ENCODE data around the gene SPRED1. TPM values are rescaled to one million over a fixed set of nuclear protein-coding genes. Genes with fewer than 3 reads are reported as not detected.

The SPRED1 gene
- total and polyA plus RNA-seq, 10 of the 15 experiments (the other 5 are each of a cell fraction or from before 2014, with no cell fraction given): 0.08 to 2.6 (median 0.22) TPM

GRCh38 chr15:38362355-38362754 is 109.7 kb downstream of the SPRED1 start:
- ChIA-PET SMC1A (ENCODE audit: uncharacterized antibody, unreplicated experiment) (no interaction called here), CTCF (interaction anchor here (0.6 to 3.0 kb wide), 3 partner anchors 31 to 380 kb away, joined by 3 to 9 read pairs (median 3); no protein-coding TSS in a partner anchor), POLR2A (no interaction called here), RAD21 (ENCODE audit: unreplicated experiment) (no interaction called here)
- no TSS peak for BruUV-seq (replicated peaks)
- in situ Hi-C loops (cut with MboI): no loop called here
- FAIRE-seq: no peak
- Histone ChIP-seq H4K20me1 (ENCODE audit: control insufficient read depth, insufficient read depth) (no peaks in the 10 kb centered on the region), H3K27me3 (replicated peaks in 1 of 2; ENCODE audit: control insufficient read depth in 2 of 2, insufficient read depth in 2 of 2, low read length in 1 of 2) (no peaks in the 10 kb centered on the region), H3K79me2 (ENCODE audit: control insufficient read depth, insufficient read depth, low read length) (no peaks in the 10 kb centered on the region), H3K27ac (ENCODE audit: control insufficient read depth, insufficient read depth) (no peak overlapping the region), H3K4me3 (no peak overlapping the region), H2AFZ (ENCODE audit: control insufficient read depth, low read depth, low read length) (no peak overlapping the region), H3K9me3 (replicated peaks; ENCODE audit: control insufficient read depth, insufficient read depth, low read length) (no peaks in the 10 kb centered on the region), H3K36me3 (ENCODE audit: control insufficient read depth in 2 of 2, insufficient read depth in 2 of 2, low read length in 1 of 2) (no peaks in the 10 kb centered on the region), H3K4me1 (ENCODE audit: control insufficient read depth, insufficient read depth, low read length) (no peaks in the 10 kb centered on the region), H3K4me2 (ENCODE audit: control insufficient read depth, insufficient read depth) (no peak overlapping the region), H3K9ac (ENCODE audit: control insufficient read depth, insufficient read depth, low read length) (no peak overlapping the region)
- intact Hi-C loops (cut with micrococcal nuclease; ENCODE audit: unreplicated experiment): no loop called here
- TF ChIP-seq ZNF217 (IDR thresholded peaks at IDR 0.05) (no peak), TBL1XR1 (IDR thresholded peaks at IDR 0.05; ENCODE audit: low read depth, low read length) (no peak), KLF5 (IDR thresholded peaks at IDR 0.05; ENCODE audit: partially characterized antibody) (no peak), REST (IDR thresholded peaks at IDR 0.05; ENCODE audit: low read depth, low read length) (no peak), SREBF1 (IDR thresholded peaks at IDR 0.05; ENCODE audit: low read length) (no peak), MTA2 (IDR thresholded peaks at IDR 0.05; ENCODE audit: low read depth) (no peak), ZBTB11 (CRISPR knock-in tag; IDR thresholded peaks at IDR 0.05) (no peak), ZZZ3 (IDR thresholded peaks at IDR 0.05; ENCODE audit: control insufficient read depth, insufficient read length, low read depth) (no peak), NR2F1 (conservative IDR thresholded peaks at IDR 0.05) (no peak), SRF (IDR thresholded peaks at IDR 0.05; ENCODE audit: low read depth in 2 of 2, low read length in 2 of 2) (no peak), ZNF24 (IDR thresholded peaks at IDR 0.05) (no peak), EP300 (IDR thresholded peaks at IDR 0.05; ENCODE audit: borderline replicate concordance in 1 of 2, control insufficient read depth in 1 of 2, low read depth in 2 of 2, low read length in 2 of 2) (no peak), ZNF274 (IDR thresholded peaks at IDR 0.05; ENCODE audit: insufficient read depth, insufficient read length) (no peak), NFXL1 (IDR thresholded peaks at IDR 0.05; ENCODE audit: borderline replicate concordance) (no peak), POLR2AphosphoS5 (IDR thresholded peaks at IDR 0.05; ENCODE audit: low read length) (no peak), ZNF622 (IDR thresholded peaks at IDR 0.05) (no peak), HDAC2 (IDR thresholded peaks at IDR 0.05) (no peak), RFX5 (IDR thresholded peaks at IDR 0.05; ENCODE audit: low read depth, low read length) (no peak), PML (IDR thresholded peaks at IDR 0.05; ENCODE audit: low read length) (no peak), IKZF1 (conservative IDR thresholded peaks at IDR 0.05) (no peak)
- no peak for ATAC-seq
- WGBS (ENCODE audit: insufficient coverage, insufficient replicate concordance, low lambda C conversion rate, missing lambda C conversion rate): 55% methylated on average over 3 of the region's 3 CpGs
- DNase-seq (ENCODE audit: low read depth, low spot score): no peak
